Keratinocyte (primary cell): Measurements from ENCODE around the gene COMMD2. TPM values are rescaled to one million over a fixed set of nuclear protein-coding genes. Genes with fewer than 3 reads are reported as not detected.

Experiments
- DNase-seq: peaks from one replicate; pipeline ENCODE4 v3.0.0-alpha.2; 2011; ENCODE audit warnings: low read depth, missing footprints, low spot score
- FAIRE-seq: peaks from 2 replicates; lab custom pipeline; 2011; peaks lifted over from hg19 to GRCh38; lab: Jason Lieb, UNC
- H2AFZ ChIP-seq: 2 replicates; pipeline ENCODE4 v1.6.0; 2012; ENCODE audit warnings: low read length, control low read depth, inconsistent platforms; ENCODE audit not compliant: control insufficient read depth
- H3K27ac ChIP-seq: 2 replicates; pipeline ENCODE4 v1.5.1; 2011; ENCODE audit warnings: low read length; ENCODE audit not compliant: control insufficient read depth, insufficient read depth
- H3K27me3 ChIP-seq: 3 replicates; pipeline ENCODE4 v1.6.0; 2011; ENCODE audit warnings: low read length; ENCODE audit not compliant: control insufficient read depth, insufficient read depth; ENCODE audit errors: extremely low read depth
- H3K36me3 ChIP-seq, 2 experiments: 2 replicates in 1 of 2; 3 replicates in 1 of 2; pipeline ENCODE4 v1.5.1; 2011; ENCODE audit warnings: low read length in 2 of 2, mild to moderate bottlenecking in 1 of 2; ENCODE audit not compliant: control insufficient read depth in 2 of 2, insufficient read depth in 2 of 2; ENCODE audit errors: extremely low read depth in 1 of 2
- H3K4me1 ChIP-seq: 3 replicates; pipeline ENCODE4 v1.5.1; 2011; ENCODE audit warnings: low read length; ENCODE audit not compliant: control insufficient read depth, insufficient read depth; ENCODE audit errors: extremely low read depth
- H3K4me2 ChIP-seq: 3 replicates; pipeline ENCODE4 v1.6.0; 2011; ENCODE audit warnings: low read depth, low read length; ENCODE audit not compliant: control insufficient read depth, insufficient read depth; ENCODE audit errors: extremely low read depth
- H3K4me3 ChIP-seq, 3 experiments: fragments of 200-600 bp in 1 of 3; sonication (generic) in 1 of 3; 2 replicates in 2 of 3; 3 replicates in 1 of 3; pipeline ENCODE4 v1.5.1; 2011 to 2016; ENCODE audit warnings: low read length in 3 of 3, mild to moderate bottlenecking in 3 of 3, control low read depth in 2 of 3, inconsistent platforms in 1 of 3, low read depth in 1 of 3, mixed read lengths in 1 of 3, mixed run types in 1 of 3, moderate library complexity in 1 of 3; ENCODE audit not compliant: control insufficient read depth in 2 of 3, insufficient read depth in 2 of 3; ENCODE audit errors: extremely low read depth in 1 of 3
- H3K79me2 ChIP-seq: 2 replicates; pipeline ENCODE4 v1.6.0; 2012; ENCODE audit warnings: low read length; ENCODE audit not compliant: control insufficient read depth, insufficient read depth
- H3K9ac ChIP-seq: 3 replicates; pipeline ENCODE4 v1.6.0; 2011; ENCODE audit warnings: low read length; ENCODE audit not compliant: control insufficient read depth, insufficient read depth; ENCODE audit errors: extremely low read depth
- H3K9me1 ChIP-seq: 3 replicates; pipeline ENCODE4 v1.6.0; 2011; ENCODE audit warnings: low read length; ENCODE audit not compliant: control insufficient read depth, insufficient read depth; ENCODE audit errors: extremely low read depth
- H3K9me3 ChIP-seq: 2 replicates; pipeline ENCODE4 v1.5.1; 2012; ENCODE audit warnings: low read depth, low read length; ENCODE audit not compliant: control insufficient read depth
- H4K20me1 ChIP-seq: 3 replicates; pipeline ENCODE4 v1.6.0; 2011; ENCODE audit warnings: low read length; ENCODE audit not compliant: control insufficient read depth, insufficient read depth; ENCODE audit errors: extremely low read depth
- CTCF ChIP-seq, 3 experiments: IDR thresholded peaks in 1 of 3; conservative IDR thresholded peaks in 1 of 3; optimal IDR thresholded peaks in 1 of 3; 2 replicates in 2 of 3; 3 replicates in 1 of 3; pipeline versions ENCODE3 to v1.5.1; 2011; ENCODE audit warnings: low read length in 3 of 3, mild to moderate bottlenecking in 3 of 3, moderate library complexity in 2 of 3, control low read depth in 1 of 3, inconsistent platforms in 1 of 3; ENCODE audit not compliant: insufficient read depth in 2 of 3; ENCODE audit errors: extremely low read depth in 1 of 3
- EZH2 ChIP-seq: IDR thresholded peaks from one replicate; pipeline ENCODE4 v1.6.1; 2012; ENCODE audit warnings: inconsistent platforms, mild to moderate bottlenecking, low read length, moderate library complexity
- dilution Hi-C: fragments of 300-500 bp; cut with MboI; formaldehyde crosslinking; loops from one replicate; pipeline ENCODE4 v1.7.0; 2020; ENCODE audit warnings: low sequenced_read_pairs; ENCODE audit not compliant: extremely low pct_ligation_motif_present
- polyA plus RNA-seq, 5 experiments: library from polyadenylated mRNA; depleted of rRNA in 3 of 5; stranded (reverse) in 3 of 5; stranded (forward) in 1 of 5; unstranded in 1 of 5; fragments of >200 nt; gene quantifications; 1 replicate in 1 of 5; 2 replicates in 3 of 5; 3 replicates in 1 of 5; pipeline versions ENCODE4 v1.2.1 to v1.2.3, GENCODE V29; 2011 to 2012; ENCODE audit warnings: missing spikeins in 2 of 5, low read depth in 1 of 5, low replicate concordance in 1 of 5

Gene COMMD2
- polyA plus RNA-seq, 1 donor (not counting 4 experiments of a cell fraction or from before 2014, with no cell fraction given) = 51.0 TPM

DNA sequence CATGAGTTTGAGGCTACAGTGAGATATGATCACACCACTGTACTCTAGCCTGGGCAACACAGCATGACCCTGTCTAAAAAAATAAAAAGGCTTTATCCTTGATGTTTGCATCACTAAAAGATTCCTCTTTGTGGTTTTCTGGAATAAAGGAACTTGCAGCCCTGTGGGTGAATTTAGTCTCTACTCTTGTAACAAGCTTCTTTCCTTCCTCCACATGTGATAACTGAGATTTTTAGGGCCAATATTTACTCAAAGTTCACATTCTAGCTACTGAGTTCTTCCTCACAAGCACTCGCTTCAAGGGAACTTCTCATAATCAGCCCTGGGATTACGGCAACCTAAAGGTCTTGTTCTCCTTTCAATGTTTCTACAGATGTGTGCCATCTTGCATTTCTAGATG is 24.6 kb downstream of the COMMD2 start:
- H3K36me3 ChIP-seq = no peaks in the 10 kb centered on the region
- DNase-seq (no peak), FAIRE-seq (no peak)
- no peaks in the 10 kb centered on the region for H3K79me2 ChIP-seq
- no peak overlapping the region for H3K4me3 ChIP-seq
- H3K4me2 ChIP-seq = no peak overlapping the region
- peaks cover 4% of the 10 kb centered on the region for H3K4me1 ChIP-seq
- H3K9ac ChIP-seq = no peak overlapping the region
- H3K27me3 ChIP-seq = no peaks in the 10 kb centered on the region
- H3K9me1 ChIP-seq = no peaks in the 10 kb centered on the region
- H3K9me3 ChIP-seq = no peaks in the 10 kb centered on the region
- H3K27ac ChIP-seq = no peak overlapping the region
- no peaks in the 10 kb centered on the region for H4K20me1 ChIP-seq
- dilution Hi-C loops = no loop called here
- TF ChIP-seq EZH2 = no peak
- no peak for TF ChIP-seq CTCF (optimal IDR thresholded peaks at IDR 0.05 in 1 of 3, IDR thresholded peaks at IDR 0.05 in 1 of 3, conservative IDR thresholded peaks at IDR 0.05 in 1 of 3; ENCODE audit: extremely low read depth in 1 of 3, insufficient read depth in 2 of 3, low read length in 3 of 3)
- H2AFZ ChIP-seq = no peak overlapping the region

DNA sequence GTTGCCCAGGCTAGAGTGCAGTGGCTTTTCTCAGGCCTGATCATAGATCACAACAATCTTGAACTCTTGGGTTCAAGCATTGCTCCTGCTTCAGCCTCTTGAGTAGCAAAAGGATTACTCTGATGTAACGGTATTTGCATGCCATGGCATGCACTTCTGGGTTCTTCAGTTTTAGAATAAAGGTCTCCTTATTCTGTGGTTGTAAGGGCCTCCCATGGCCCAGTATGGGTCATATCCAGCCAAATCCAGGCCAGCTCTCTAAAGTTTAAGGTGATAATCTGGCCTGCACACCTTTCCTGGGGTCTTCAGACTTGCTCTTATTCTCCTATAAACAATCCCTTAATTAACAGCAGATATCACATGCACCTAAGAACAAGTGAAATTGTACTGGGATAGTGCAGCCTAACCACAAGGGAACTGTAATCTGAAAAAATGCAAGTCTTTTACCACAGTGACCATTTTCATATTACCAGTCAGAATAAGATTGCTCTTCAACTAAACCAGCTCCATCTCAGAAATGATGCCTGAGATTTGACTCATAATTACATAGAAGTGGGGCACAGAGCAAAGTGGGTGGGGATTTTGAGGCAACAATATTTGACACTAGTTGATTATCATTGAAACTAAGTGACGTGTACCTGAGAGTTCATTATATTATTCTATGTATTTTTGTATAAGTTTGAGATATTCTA is 25.4 kb downstream of the COMMD2 start:
- H3K36me3 ChIP-seq = no peaks in the 10 kb centered on the region
- H3K27ac ChIP-seq = no peak overlapping the region
- H3K79me2 ChIP-seq = no peaks in the 10 kb centered on the region
- H3K27me3 ChIP-seq = no peaks in the 10 kb centered on the region
- FAIRE-seq (no peak), DNase-seq (no peak)
- H2AFZ ChIP-seq = no peak overlapping the region
- H3K9me3 ChIP-seq = no peaks in the 10 kb centered on the region
- dilution Hi-C loops = no loop called here
- H3K4me3 ChIP-seq = no peak overlapping the region
- peaks cover 4% of the 10 kb centered on the region for H3K4me1 ChIP-seq
- no peak overlapping the region for H3K9ac ChIP-seq
- no peak overlapping the region for H3K4me2 ChIP-seq
- H4K20me1 ChIP-seq = no peaks in the 10 kb centered on the region
- TF ChIP-seq EZH2 = no peak
- no peak for TF ChIP-seq CTCF (optimal IDR thresholded peaks at IDR 0.05 in 1 of 3, IDR thresholded peaks at IDR 0.05 in 1 of 3, conservative IDR thresholded peaks at IDR 0.05 in 1 of 3; ENCODE audit: extremely low read depth in 1 of 3, insufficient read depth in 2 of 3, low read length in 3 of 3)
- H3K9me1 ChIP-seq = no peaks in the 10 kb centered on the region
